AG10803 (cell line): ENCODE data around the gene IGFBP6.

Experiments
- DNase-seq: peaks from one replicate; pipeline ENCODE4 v3.0.0; 2010; ENCODE audit warnings: low read depth
- H3K4me3 ChIP-seq: 2 replicates; pipeline ENCODE4 v1.5.1; 2011; ENCODE audit warnings: mild to moderate bottlenecking, low read length, control low read depth
- CTCF ChIP-seq: conservative IDR thresholded peaks from 2 replicates; pipeline ENCODE4 v1.5.1; 2011; ENCODE audit warnings: mild to moderate bottlenecking, low read length, control low read depth, inconsistent platforms

Gene IGFBP6

GRCh38 chr12:53055471-53056266 is 41.8 kb upstream of the IGFBP6 start:
- no peak for DNase-seq
- no peak for TF ChIP-seq CTCF
- H3K4me3 ChIP-seq = no peak overlapping the region

GRCh38 chr12:53056296-53056695 is 41.2 kb upstream of the IGFBP6 start:
- DNase-seq = no peak
- no peak for TF ChIP-seq CTCF
- no peak overlapping the region for H3K4me3 ChIP-seq

- TF ChIP-seq CTCF = no peak
- no peak overlapping the region for H3K4me3 ChIP-seq
- DNase-seq = no peak
Observed at GRCh38 chr12:53056901-53057300, 40.6 kb upstream of the IGFBP6 start.

GRCh38 chr12:53057816-53058500 is 39.5 kb upstream of the IGFBP6 start:
- DNase-seq = no peak
- no peak overlapping the region for H3K4me3 ChIP-seq
- TF ChIP-seq CTCF = no peak

GRCh38 chr12:53058674-53059433 is 38.6 kb upstream of the IGFBP6 start:
- no peak for DNase-seq
- H3K4me3 ChIP-seq = no peak overlapping the region

GRCh38 chr12:53059434-53060063 is 37.9 kb upstream of the IGFBP6 start:
- DNase-seq = no peak
- TF ChIP-seq CTCF = no peak
- no peak overlapping the region for H3K4me3 ChIP-seq

More at GRCh38 chr12:53058674-53059433, 38.6 kb upstream of the IGFBP6 start:
- TF ChIP-seq CTCF = no peak
